CD4-positive, alpha-beta memory T cell (primary cell): ENCODE measurements around the gene TM9SF4. TPM values are rescaled to one million over a fixed set of nuclear protein-coding genes. Genes with fewer than 3 reads are reported as not detected.

Source experiments
- CTCF ChIA-PET: fragments of 350-600 bp; sonication (Branson Sonifier 250); formaldehyde crosslinking; loops from one replicate; lab custom pipeline; 2021; ENCODE audit warnings: inconsistent platforms; ENCODE audit not compliant: partially characterized antibody; lab: Charles Lee
- POLR2A ChIA-PET: fragments of 350-600 bp; sonication (Branson Sonifier 250); formaldehyde crosslinking; loops from one replicate; lab custom pipeline; 2021; ENCODE audit not compliant: partially characterized antibody; lab: Charles Lee
- DNase-seq, 5 donors: peaks; one replicate each; pipeline versions ENCODE4 v3.0.0 to v3.0.0-alpha.2; 2020 to 2022; ENCODE audit warnings: mixed read lengths in 1 of 5
- H3K27ac ChIP-seq: one replicate; pipeline ENCODE4 v1.7.0; 2013; ENCODE audit warnings: low read depth, low read length
- H3K27me3 ChIP-seq: 2 replicates; pipeline ENCODE4 v1.7.0; 2013; ENCODE audit warnings: mild to moderate bottlenecking, low read length, moderate library complexity; ENCODE audit not compliant: insufficient read depth
- H3K36me3 ChIP-seq: 2 replicates; pipeline ENCODE4 v1.7.0; 2013; ENCODE audit warnings: mild to moderate bottlenecking, low read length, moderate library complexity; ENCODE audit not compliant: insufficient read depth
- H3K4me1 ChIP-seq: 2 replicates; pipeline ENCODE4 v1.7.0; 2013; ENCODE audit warnings: mild to moderate bottlenecking, low read length, moderate library complexity; ENCODE audit not compliant: insufficient read depth
- H3K4me3 ChIP-seq, 2 donors: one replicate each; pipeline ENCODE4 v1.7.0; 2013; ENCODE audit warnings: low read length in 2 of 2, mild to moderate bottlenecking in 1 of 2
- H3K9me3 ChIP-seq, 2 donors: one replicate each; pipeline ENCODE4 v1.7.0; 2013; ENCODE audit warnings: low read length in 2 of 2, control low read depth in 1 of 2; ENCODE audit not compliant: control insufficient read depth in 1 of 2
- H3K27ac Mint-ChIP-seq, 7 donors: one replicate each; pipeline ENCODE4 v1.8.0; 2020 to 2021; ENCODE audit warnings: mixed read lengths in 7 of 7, mild to moderate bottlenecking in 6 of 7, inconsistent platforms in 3 of 7, moderate library complexity in 3 of 7
- H3K27me3 Mint-ChIP-seq, 2 donors: one replicate each; pipeline ENCODE4 v1.8.0; 2020 to 2021; ENCODE audit warnings: mixed read lengths in 2 of 2
- H3K36me3 Mint-ChIP-seq, 2 donors: one replicate each; pipeline ENCODE4 v1.8.0; 2020 to 2021; ENCODE audit warnings: mixed read lengths in 2 of 2, inconsistent platforms in 1 of 2, mild to moderate bottlenecking in 1 of 2
- H3K4me1 Mint-ChIP-seq, 4 donors: one replicate each; pipeline ENCODE4 v1.8.0; 2020 to 2021; ENCODE audit warnings: mixed read lengths in 4 of 4, mild to moderate bottlenecking in 1 of 4
- H3K4me3 Mint-ChIP-seq, 8 donors: one replicate each; pipeline ENCODE4 v1.8.0; 2020 to 2021; ENCODE audit warnings: mixed read lengths in 8 of 8, mild to moderate bottlenecking in 7 of 8, moderate library complexity in 6 of 8, inconsistent platforms in 3 of 8
- H3K9me3 Mint-ChIP-seq, 8 donors: one replicate each; pipeline ENCODE4 v1.8.0; 2020 to 2021; ENCODE audit warnings: mixed read lengths in 8 of 8, mild to moderate bottlenecking in 5 of 8, inconsistent platforms in 3 of 8, moderate library complexity in 1 of 8
- intact Hi-C: fragments of 100-400 bp; cut with micrococcal nuclease; formaldehyde crosslinking; loops from one replicate; pipeline ENCODE4 v1.15.1; 2023
- polyA plus RNA-seq, 2 donors: library from polyadenylated mRNA; unstranded; fragments of 300-500 nt; fragmentation: Illumina TruSeq; gene quantifications; one replicate each; pipeline ENCODE4 v1.2.3, GENCODE V29; 2021
- total RNA-seq, 2 experiments: library from RNA; stranded (reverse); gene quantifications; one replicate each; pipeline ENCODE4 v1.2.3, GENCODE V29; 2021

The TM9SF4 gene
- total and polyA plus RNA-seq, 4 experiments from 2014 or later, result 33.4 to 40.7 (median 36.7) TPM

DNA sequence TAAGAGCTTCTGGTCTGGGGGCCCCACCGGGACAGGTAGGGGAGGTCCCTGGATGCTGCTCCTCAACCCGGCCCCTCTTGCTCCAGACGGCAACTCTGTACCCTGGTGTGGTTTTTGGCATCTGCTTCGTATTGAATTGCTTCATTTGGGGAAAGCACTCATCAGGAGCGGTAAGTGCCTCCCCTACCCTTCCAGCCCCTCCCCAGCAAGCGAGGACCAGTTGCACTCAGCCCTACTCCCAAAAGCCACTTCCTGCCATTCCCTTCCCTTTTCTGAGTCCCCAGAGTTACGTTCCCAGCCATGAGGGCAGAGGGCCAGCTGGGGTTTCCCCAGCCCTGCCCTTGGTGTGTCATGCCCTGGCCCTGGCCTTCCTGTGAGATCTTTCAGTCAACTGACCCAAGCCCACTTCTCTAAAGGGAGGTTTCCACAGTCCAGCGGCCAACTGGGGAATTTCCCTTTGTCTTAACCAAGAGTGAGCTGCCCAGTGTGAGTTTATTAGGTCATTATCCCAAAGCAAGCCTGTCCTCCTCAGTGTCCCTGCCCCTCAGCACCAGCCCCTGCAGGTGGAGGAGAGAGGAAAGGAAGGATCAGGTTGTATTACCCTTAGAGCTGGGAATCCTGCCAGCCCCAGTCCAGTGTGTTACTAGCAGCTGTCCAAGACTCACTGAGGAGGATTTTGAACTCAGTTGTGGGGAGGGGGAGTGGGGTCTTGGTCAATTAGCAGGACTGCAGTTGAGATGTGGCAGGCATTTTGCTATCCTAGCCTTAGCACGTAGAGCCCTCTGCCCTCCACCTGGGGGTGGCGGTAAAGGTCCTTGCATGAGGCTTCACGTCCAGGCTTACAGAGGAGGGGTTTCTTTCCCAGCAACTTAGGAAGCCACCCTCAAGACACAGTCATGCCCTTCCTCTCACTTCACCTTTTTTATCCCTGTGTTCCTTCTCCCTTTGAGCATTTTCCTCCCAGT, 45.8 kb downstream of the TM9SF4 start:
- Histone ChIP-seq H3K4me1 (no peaks in the 10 kb centered on the region), H3K4me3 (no peak overlapping the region), H3K36me3 (peaks cover 52% of the 10 kb centered on the region), H3K27me3 (no peaks in the 10 kb centered on the region), H3K9me3 (no peaks in the 10 kb centered on the region), H3K27ac (no peak overlapping the region)
- Mint-ChIP-seq H3K9me3 (peaks cover 0 to 1% (median 0%) of the 10 kb centered on the region in 8 donors), H3K36me3 (peaks cover 31 to 69% of the 10 kb centered on the region in 2 donors), H3K27me3 (no peaks in the 10 kb centered on the region), H3K4me3 (no peak overlapping the region), H3K27ac (peak overlapping the region; percentile 15 to 83 (median 36)), H3K4me1 (peaks cover 0 to 1% (median 0%) of the 10 kb centered on the region in 4 donors)
- intact Hi-C loops, result no loop called here
- CTCF ChIA-PET, result interaction anchor here (0.6 kb wide), 1 partner anchor 496 kb away, joined by 3 read pairs; no protein-coding TSS in a partner anchor
- DNase-seq, result peak in 3 of 5 donors; percentile 3 to 12 (median 5)
- POLR2A ChIA-PET, result no interaction called here

DNA sequence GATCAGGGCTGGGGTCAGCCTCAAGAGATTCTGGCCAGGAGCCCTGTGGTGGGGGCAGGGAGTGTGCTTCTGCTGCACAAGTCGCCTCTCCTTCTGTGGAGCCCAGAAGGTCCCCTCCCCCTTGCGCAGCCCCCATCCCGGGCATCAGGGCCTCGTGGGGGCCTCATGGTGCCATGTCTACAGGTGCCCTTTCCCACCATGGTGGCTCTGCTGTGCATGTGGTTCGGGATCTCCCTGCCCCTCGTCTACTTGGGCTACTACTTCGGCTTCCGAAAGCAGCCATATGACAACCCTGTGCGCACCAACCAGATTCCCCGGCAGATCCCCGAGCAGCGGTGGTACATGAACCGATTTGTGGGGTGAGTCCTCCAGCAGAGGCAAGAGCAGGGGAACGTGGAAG, 48.1 kb downstream of the TM9SF4 start:
- intact Hi-C loops, result no loop called here
- CTCF ChIA-PET, result no interaction called here
- peak overlapping the region in 2 of 7 donors; percentile 5 to 26 for H3K27ac Mint-ChIP-seq

DNA sequence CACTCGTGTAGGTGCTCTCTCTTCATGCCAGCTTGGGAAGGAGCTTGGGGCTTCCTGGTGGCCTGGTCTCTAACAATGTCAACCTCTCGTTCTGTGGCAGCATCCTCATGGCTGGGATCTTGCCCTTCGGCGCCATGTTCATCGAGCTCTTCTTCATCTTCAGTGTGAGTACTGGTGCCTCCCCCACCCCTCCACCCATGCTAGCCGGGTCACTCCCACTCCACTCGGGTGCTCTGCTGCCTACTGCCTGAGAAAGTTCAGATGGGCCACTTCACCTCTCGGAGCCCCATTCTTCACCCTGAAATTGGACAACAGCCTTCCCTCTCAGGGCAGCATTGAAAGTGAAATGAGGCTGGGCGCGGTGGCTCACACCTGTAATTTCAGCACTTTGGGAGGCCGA, 48.8 kb downstream of the TM9SF4 start:
- Histone ChIP-seq H3K27ac (no peak overlapping the region), H3K4me1 (no peaks in the 10 kb centered on the region), H3K4me3 (no peak overlapping the region), H3K36me3 (peaks cover 55% of the 10 kb centered on the region), H3K27me3 (no peaks in the 10 kb centered on the region), H3K9me3 (no peaks in the 10 kb centered on the region)
- Mint-ChIP-seq H3K4me3 (no peak overlapping the region), H3K27me3 (no peaks in the 10 kb centered on the region), H3K4me1 (peaks cover 0 to 1% (median 0%) of the 10 kb centered on the region in 4 donors), H3K27ac (no peak overlapping the region), H3K9me3 (no peaks in the 10 kb centered on the region), H3K36me3 (peaks cover 39 to 70% of the 10 kb centered on the region in 2 donors)
- no peak for DNase-seq
- intact Hi-C loops, result no loop called here
- POLR2A ChIA-PET, result no interaction called here
- CTCF ChIA-PET, result no interaction called here

More for the DNA sequence above, 48.1 kb downstream of the TM9SF4 start:
- H3K27ac ChIP-seq, result no peak overlapping the region
- no peak for DNase-seq
- H3K9me3 Mint-ChIP-seq, result no peaks in the 10 kb centered on the region
- H3K4me3 Mint-ChIP-seq, result no peak overlapping the region
- H3K27me3 Mint-ChIP-seq, result no peaks in the 10 kb centered on the region
- H3K36me3 Mint-ChIP-seq, result peaks cover 41 to 73% of the 10 kb centered on the region in 2 donors
- H3K4me1 ChIP-seq, result no peaks in the 10 kb centered on the region
- POLR2A ChIA-PET, result no interaction called here
- no peaks in the 10 kb centered on the region for H3K27me3 ChIP-seq
- H3K36me3 ChIP-seq, result peaks cover 59% of the 10 kb centered on the region
- H3K4me1 Mint-ChIP-seq, result peaks cover 0 to 1% (median 0%) of the 10 kb centered on the region in 4 donors
- H3K4me3 ChIP-seq, result no peak overlapping the region
- no peaks in the 10 kb centered on the region for H3K9me3 ChIP-seq

DNA sequence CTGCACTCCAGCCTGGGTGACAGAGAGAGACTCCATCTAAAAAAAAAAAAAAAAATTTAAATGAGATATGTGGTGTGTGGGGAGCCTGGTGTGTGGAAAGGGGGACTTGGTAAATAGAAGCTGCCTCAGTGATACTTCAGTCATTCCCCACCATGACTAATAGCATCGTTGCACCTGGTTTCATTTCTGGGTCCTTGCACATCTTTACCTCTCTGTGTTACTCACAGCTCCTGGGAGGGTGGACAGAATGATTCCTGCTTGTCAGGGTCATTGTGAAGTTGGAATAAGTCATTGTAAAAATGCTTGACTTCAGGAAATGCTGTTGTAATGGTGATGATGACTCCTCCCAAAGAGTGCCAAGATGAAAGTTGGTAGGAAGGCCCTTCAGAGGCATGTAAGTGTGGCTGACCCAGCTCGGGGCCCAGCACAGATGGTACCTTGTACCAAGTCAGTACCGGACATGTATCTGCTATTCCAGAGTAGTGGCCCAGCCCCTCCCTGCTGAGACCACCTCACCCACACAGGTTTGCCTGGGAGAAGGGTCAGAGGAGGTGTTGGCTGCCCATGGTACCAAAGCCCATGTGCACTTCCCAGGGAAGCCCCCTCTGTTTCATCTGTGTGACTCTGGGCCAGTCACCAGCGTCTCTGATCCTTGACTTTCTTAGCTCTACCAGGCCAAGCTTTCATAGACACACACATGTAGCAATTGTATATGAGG, 49.6 kb downstream of the TM9SF4 start:
- Mint-ChIP-seq H3K27me3 (no peaks in the 10 kb centered on the region), H3K9me3 (no peaks in the 10 kb centered on the region), H3K4me1 (peaks cover 0 to 1% (median 0%) of the 10 kb centered on the region in 4 donors), H3K27ac (peak overlapping the region in 4 of 7 donors; percentile 12 to 57 (median 30)), H3K4me3 (no peak overlapping the region), H3K36me3 (peaks cover 44 to 70% of the 10 kb centered on the region in 2 donors)
- ChIA-PET POLR2A (no interaction called here), CTCF (no interaction called here)
- Histone ChIP-seq H3K4me3 (no peak overlapping the region), H3K9me3 (no peaks in the 10 kb centered on the region), H3K4me1 (no peaks in the 10 kb centered on the region), H3K36me3 (peaks cover 48% of the 10 kb centered on the region), H3K27ac (no peak overlapping the region), H3K27me3 (no peaks in the 10 kb centered on the region)
- DNase-seq, result no peak
- intact Hi-C loops, result no loop called here

DNA sequence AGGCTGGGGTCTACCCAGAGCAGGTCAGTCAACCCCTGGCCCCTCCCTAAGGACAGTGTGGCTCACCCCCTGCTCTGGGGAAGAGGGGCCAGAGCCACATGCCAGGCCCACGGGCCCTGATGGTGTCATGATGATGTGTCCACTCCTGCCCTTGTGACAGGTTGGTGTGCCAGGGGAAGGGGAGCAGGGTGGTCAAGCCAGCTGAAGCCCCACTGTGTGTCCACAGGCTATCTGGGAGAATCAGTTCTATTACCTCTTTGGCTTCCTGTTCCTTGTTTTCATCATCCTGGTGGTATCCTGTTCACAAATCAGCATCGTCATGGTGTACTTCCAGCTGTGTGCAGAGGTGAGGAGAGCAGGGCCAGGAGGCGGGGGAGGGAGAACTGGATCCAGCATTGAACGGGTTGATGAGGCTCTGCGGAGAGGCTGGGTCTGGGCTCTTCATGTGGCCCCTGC, 50.3 kb downstream of the TM9SF4 start:
- H3K36me3 Mint-ChIP-seq, result peaks cover 46 to 70% of the 10 kb centered on the region in 2 donors
- no peaks in the 10 kb centered on the region for H3K27me3 Mint-ChIP-seq
- H3K4me3 Mint-ChIP-seq, result no peak overlapping the region
- Histone ChIP-seq H3K4me1 (no peaks in the 10 kb centered on the region), H3K9me3 (no peaks in the 10 kb centered on the region), H3K36me3 (peaks cover 54% of the 10 kb centered on the region), H3K4me3 (no peak overlapping the region), H3K27me3 (no peaks in the 10 kb centered on the region), H3K27ac (no peak overlapping the region)
- peak overlapping the region in 1 of 7 donors; percentile 41 for H3K27ac Mint-ChIP-seq
- intact Hi-C loops, result no loop called here
- POLR2A ChIA-PET, result no interaction called here
- no peak for DNase-seq
- H3K4me1 Mint-ChIP-seq, result peaks cover 0 to 1% (median 0%) of the 10 kb centered on the region in 4 donors
- H3K9me3 Mint-ChIP-seq, result no peaks in the 10 kb centered on the region
- CTCF ChIA-PET, result no interaction called here

DNA sequence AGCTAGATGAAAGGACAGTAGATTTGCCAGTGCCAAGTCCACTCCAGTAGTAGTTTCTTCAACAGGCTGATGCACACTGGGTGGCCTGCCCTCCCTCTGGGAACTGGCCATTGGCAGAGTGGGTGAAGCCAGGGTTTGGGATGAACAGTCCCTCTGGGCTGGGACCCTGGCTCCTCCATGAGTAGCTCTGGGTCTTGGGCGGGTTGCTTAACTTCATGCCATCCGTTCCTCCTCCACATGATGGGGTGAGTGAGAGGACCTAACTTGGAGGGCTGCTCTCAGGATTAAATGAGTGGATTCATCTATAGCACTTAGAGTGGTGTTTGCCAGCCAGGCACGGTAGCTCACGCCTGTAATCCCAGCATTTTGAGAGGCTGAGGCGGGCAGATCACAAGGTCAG, 50.8 kb downstream of the TM9SF4 start:
- Mint-ChIP-seq H3K27me3 (no peaks in the 10 kb centered on the region), H3K36me3 (peaks cover 49 to 71% of the 10 kb centered on the region in 2 donors), H3K4me1 (no peaks in the 10 kb centered on the region), H3K4me3 (no peak overlapping the region), H3K27ac (peak overlapping the region in 2 of 7 donors; percentile 8 to 46), H3K9me3 (no peaks in the 10 kb centered on the region)
- ChIA-PET POLR2A (no interaction called here), CTCF (no interaction called here)
- no peaks in the 10 kb centered on the region for H3K9me3 ChIP-seq
- H3K27ac ChIP-seq, result no peak overlapping the region
- H3K36me3 ChIP-seq, result peaks cover 60% of the 10 kb centered on the region
- no peak overlapping the region for H3K4me3 ChIP-seq
- DNase-seq, result no peak
- no peaks in the 10 kb centered on the region for H3K4me1 ChIP-seq
- intact Hi-C loops, result no loop called here
- no peaks in the 10 kb centered on the region for H3K27me3 ChIP-seq

DNA sequence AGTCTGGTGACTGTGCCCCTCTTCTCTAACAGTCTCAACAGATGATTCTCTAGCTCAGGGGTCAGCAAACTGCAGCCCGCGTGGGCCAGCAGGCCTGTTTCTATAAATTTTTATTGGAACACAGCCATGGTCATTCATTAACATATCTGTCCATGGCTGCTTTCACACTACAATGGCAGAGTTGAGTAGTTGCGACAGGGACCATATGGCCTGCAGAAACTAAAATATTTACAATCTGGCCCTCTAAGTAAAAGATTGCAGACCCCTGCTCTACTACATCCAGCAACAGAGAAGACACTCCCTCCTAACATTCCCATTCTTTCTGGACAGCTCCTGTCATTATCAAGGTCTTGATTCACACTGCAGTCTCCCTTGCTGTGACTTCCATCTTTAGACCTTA, 52.8 kb downstream of the TM9SF4 start:
- H3K9me3 Mint-ChIP-seq, result no peaks in the 10 kb centered on the region
- no peak overlapping the region for H3K4me3 Mint-ChIP-seq
- no peaks in the 10 kb centered on the region for H3K27me3 ChIP-seq
- H3K27me3 Mint-ChIP-seq, result no peaks in the 10 kb centered on the region
- H3K36me3 ChIP-seq, result peaks cover 67% of the 10 kb centered on the region
- H3K9me3 ChIP-seq, result no peaks in the 10 kb centered on the region
- no peak for DNase-seq
- no peaks in the 10 kb centered on the region for H3K4me1 ChIP-seq
- POLR2A ChIA-PET, result no interaction called here
- H3K27ac Mint-ChIP-seq, result peak overlapping the region in 2 of 7 donors; percentile 9 to 28
- H3K27ac ChIP-seq, result no peak overlapping the region
- CTCF ChIA-PET, result no interaction called here
- no peaks in the 10 kb centered on the region for H3K4me1 Mint-ChIP-seq
- intact Hi-C loops, result no loop called here
- H3K36me3 Mint-ChIP-seq, result peaks cover 66 to 79% of the 10 kb centered on the region in 2 donors
- H3K4me3 ChIP-seq, result no peak overlapping the region
